ENCODE measurements around the gene CGB5. TPM values are rescaled to one million over a fixed set of nuclear protein-coding genes. Genes with fewer than 3 reads are reported as not detected.

The CGB5 gene
- total and polyA plus RNA-seq, 9 of the 15 experiments (the other 6 are each of a cell fraction or from before 2014, with no cell fraction given) = not detected

DNA sequence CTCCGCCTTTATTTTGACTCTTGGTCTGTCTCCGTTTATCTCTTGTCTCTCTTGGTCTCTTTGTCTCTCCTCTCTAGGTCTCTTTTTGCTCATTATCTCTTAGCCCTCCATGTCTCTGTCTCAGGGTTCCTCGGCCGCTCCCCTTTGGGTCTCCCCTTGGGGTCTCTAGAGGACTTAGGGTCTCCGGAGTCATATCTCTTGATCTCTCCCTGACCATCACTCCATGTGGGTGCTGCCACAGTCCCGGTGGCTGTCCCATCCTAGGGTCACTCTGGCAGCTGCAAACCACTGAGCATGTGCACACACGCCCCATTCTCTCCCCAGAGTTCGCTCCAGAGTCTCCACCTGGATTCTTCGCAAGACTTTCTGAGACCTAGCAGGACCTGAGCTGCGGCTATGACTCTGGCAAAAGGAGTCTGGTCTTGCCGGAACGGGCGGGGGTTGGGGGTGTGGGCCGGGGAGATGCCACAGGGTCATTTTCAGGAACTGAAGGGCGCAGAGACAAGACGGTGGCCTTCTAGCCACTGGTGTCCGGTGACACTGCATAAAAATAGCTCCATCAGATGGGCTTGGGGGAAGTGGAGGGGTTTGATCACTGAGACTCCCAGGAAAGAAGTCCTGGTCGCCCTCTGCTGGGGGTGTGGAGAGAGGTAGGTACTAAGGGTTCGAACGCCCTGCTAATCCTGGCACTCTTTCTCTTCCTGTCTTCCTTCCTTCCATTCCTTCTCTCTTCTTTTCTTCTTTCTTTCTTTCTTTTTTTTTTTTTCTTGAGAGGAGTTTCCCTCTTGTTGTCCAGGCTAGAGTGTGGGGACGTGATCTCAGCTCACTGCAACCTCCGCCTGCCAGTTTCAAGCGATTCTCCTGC lies 30.1 kb downstream of the CGB5 start (continued):
- TF ChIP-seq, protein P1, sequence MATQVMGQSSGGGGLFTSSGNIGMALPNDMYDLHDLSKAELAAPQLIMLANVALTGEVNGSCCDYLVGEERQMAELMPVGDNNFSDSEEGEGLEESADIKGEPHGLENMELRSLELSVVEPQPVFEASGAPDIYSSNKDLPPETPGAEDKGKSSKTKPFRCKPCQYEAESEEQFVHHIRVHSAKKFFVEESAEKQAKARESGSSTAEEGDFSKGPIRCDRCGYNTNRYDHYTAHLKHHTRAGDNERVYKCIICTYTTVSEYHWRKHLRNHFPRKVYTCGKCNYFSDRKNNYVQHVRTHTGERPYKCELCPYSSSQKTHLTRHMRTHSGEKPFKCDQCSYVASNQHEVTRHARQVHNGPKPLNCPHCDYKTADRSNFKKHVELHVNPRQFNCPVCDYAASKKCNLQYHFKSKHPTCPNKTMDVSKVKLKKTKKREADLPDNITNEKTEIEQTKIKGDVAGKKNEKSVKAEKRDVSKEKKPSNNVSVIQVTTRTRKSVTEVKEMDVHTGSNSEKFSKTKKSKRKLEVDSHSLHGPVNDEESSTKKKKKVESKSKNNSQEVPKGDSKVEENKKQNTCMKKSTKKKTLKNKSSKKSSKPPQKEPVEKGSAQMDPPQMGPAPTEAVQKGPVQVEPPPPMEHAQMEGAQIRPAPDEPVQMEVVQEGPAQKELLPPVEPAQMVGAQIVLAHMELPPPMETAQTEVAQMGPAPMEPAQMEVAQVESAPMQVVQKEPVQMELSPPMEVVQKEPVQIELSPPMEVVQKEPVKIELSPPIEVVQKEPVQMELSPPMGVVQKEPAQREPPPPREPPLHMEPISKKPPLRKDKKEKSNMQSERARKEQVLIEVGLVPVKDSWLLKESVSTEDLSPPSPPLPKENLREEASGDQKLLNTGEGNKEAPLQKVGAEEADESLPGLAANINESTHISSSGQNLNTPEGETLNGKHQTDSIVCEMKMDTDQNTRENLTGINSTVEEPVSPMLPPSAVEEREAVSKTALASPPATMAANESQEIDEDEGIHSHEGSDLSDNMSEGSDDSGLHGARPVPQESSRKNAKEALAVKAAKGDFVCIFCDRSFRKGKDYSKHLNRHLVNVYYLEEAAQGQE (IDR thresholded peaks at IDR 0.05; ENCODE audit: borderline replicate concordance) = peak; percentile 61; the same call in 1 of the 2 replicates
- TF ChIP-seq, protein P1 (CRISPR knock-in tag; IDR thresholded peaks at IDR 0.05; ENCODE audit: low read depth) = no peak
- TF ChIP-seq HLTF (IDR thresholded peaks at IDR 0.05) = peak; percentile 83
- no peak for TF ChIP-seq ZBED1 (IDR thresholded peaks at IDR 0.05)
- no peak for TF ChIP-seq HCFC1 (IDR thresholded peaks at IDR 0.05; ENCODE audit: low read depth, low read length)
- TF ChIP-seq SOX6 (IDR thresholded peaks at IDR 0.05) = no peak
- TF ChIP-seq CC2D1A (IDR thresholded peaks at IDR 0.05) = 0 out of 2 replicates have a peak, but pooled peaks have one; percentile 28
- no peak for TF ChIP-seq MEIS2 (IDR thresholded peaks at IDR 0.05; ENCODE audit: partially characterized antibody)
- TF ChIP-seq STAT5B (CRISPR knock-in tag; IDR thresholded peaks at IDR 0.05) = no peak
- TF ChIP-seq, protein P2, sequence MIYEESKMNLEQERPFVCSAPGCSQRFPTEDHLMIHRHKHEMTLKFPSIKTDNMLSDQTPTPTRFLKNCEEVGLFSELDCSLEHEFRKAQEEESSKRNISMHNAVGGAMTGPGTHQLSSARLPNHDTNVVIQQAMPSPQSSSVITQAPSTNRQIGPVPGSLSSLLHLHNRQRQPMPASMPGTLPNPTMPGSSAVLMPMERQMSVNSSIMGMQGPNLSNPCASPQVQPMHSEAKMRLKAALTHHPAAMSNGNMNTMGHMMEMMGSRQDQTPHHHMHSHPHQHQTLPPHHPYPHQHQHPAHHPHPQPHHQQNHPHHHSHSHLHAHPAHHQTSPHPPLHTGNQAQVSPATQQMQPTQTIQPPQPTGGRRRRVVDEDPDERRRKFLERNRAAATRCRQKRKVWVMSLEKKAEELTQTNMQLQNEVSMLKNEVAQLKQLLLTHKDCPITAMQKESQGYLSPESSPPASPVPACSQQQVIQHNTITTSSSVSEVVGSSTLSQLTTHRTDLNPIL (CRISPR knock-in tag; IDR thresholded peaks at IDR 0.05) = no peak
- TF ChIP-seq, protein P3, sequence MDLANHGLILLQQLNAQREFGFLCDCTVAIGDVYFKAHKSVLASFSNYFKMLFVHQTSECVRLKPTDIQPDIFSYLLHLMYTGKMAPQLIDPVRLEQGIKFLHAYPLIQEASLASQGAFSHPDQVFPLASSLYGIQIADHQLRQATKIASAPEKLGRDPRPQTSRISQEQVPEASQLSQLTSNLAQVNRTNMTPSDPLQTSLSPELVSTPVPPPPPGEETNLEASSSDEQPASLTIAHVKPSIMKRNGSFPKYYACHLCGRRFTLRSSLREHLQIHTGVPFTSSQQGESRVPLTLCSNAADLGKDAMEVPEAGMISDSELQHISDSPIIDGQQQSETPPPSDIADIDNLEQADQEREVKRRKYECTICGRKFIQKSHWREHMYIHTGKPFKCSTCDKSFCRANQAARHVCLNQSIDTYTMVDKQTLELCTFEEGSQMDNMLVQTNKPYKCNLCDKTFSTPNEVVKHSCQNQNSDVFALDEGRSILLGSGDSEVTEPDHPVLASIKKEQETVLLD (IDR thresholded peaks at IDR 0.05) = peak; percentile 63; the same call in 1 of the 2 replicates
- TF ChIP-seq, protein P4, sequence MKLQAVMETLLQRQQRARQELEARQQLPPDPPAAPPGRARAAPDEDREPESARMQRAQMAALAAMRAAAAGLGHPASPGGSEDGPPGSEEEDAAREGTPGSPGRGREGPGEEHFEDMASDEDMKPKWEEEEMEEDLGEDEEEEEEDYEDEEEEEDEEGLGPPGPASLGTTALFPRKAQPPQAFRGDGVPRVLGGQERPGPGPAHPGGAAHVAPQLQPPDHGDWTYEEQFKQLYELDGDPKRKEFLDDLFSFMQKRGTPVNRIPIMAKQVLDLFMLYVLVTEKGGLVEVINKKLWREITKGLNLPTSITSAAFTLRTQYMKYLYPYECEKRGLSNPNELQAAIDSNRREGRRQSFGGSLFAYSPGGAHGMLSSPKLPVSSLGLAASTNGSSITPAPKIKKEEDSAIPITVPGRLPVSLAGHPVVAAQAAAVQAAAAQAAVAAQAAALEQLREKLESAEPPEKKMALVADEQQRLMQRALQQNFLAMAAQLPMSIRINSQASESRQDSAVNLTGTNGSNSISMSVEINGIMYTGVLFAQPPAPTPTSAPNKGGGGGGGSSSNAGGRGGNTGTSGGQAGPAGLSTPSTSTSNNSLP (IDR thresholded peaks at IDR 0.05; ENCODE audit: borderline replicate concordance, low read depth, low read length) = no peak
- TF ChIP-seq KLF1 (tag; IDR thresholded peaks at IDR 0.05) = no peak
- TF ChIP-seq, protein P5, sequence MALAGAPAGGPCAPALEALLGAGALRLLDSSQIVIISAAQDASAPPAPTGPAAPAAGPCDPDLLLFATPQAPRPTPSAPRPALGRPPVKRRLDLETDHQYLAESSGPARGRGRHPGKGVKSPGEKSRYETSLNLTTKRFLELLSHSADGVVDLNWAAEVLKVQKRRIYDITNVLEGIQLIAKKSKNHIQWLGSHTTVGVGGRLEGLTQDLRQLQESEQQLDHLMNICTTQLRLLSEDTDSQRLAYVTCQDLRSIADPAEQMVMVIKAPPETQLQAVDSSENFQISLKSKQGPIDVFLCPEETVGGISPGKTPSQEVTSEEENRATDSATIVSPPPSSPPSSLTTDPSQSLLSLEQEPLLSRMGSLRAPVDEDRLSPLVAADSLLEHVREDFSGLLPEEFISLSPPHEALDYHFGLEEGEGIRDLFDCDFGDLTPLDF (CRISPR knock-in tag; IDR thresholded peaks at IDR 0.05) = no peak

All from K562 (cell line).